Fibroblast of skin of back (primary cell): Measurements from ENCODE around the gene VPS37B. TPM values are rescaled to one million over a fixed set of nuclear protein-coding genes. Genes with fewer than 3 reads are reported as not detected.

ENCODE experiments used
- DNase-seq: peaks from one replicate; pipeline ENCODE4 v3.0.0-alpha.2; 2013
- polyA plus RNA-seq, 2 experiments: library from polyadenylated mRNA; unstranded; fragments of 120-200 nt; gene quantifications; one replicate each; pipeline ENCODE4 v1.2.1, GENCODE V29; 2013; ENCODE audit not compliant: insufficient read length in 2 of 2

The VPS37B gene
- polyA plus RNA-seq (2013, experiment 1 of 2; ENCODE audit: insufficient read length): 35.1 TPM
- 26.8 TPM for polyA plus RNA-seq (2013, experiment 2 of 2; ENCODE audit: insufficient read length)

- DNase-seq: peak; percentile 87
These were observed at the start of gene VPS37B for GRCh38 chr12:122895704-122896636. Gene VPS37B (minus strand): TSS chr12:122896124. CDS start chr12:122896062, 62 bp downstream.

GRCh38 chr12:122944605-122945592, 49.0 kb upstream of the VPS37B start:
- DNase-seq: peak; percentile 20

GRCh38 chr12:122943196-122943595, 47.3 kb upstream of the VPS37B start:
- no peak for DNase-seq

- peak; percentile 33 for DNase-seq
These were observed 46.7 kb upstream of the VPS37B start for GRCh38 chr12:122942637-122943036.

- peak; percentile 50 for DNase-seq
These were observed 45.4 kb upstream of the VPS37B start for GRCh38 chr12:122941351-122941750.

- no peak for DNase-seq
These were observed 43.2 kb upstream of the VPS37B start for GRCh38 chr12:122939125-122939524.

- no peak for DNase-seq
These were observed 41.7 kb upstream of the VPS37B start for GRCh38 chr12:122937622-122938091.

GRCh38 chr12:122935318-122935717, 39.4 kb upstream of the VPS37B start:
- no peak for DNase-seq

- no peak for DNase-seq
These were observed 38.8 kb upstream of the VPS37B start for GRCh38 chr12:122934722-122935121.

GRCh38 chr12:122932207-122932606, 36.3 kb upstream of the VPS37B start:
- no peak for DNase-seq

- no peak for DNase-seq
These were observed 33.9 kb upstream of the VPS37B start for GRCh38 chr12:122929812-122930211.

GRCh38 chr12:122929148-122929538, 33.2 kb upstream of the VPS37B start:
- no peak for DNase-seq

GRCh38 chr12:122928404-122929147, 32.7 kb upstream of the VPS37B start:
- no peak for DNase-seq

GRCh38 chr12:122927756-122928403, 32.0 kb upstream of the VPS37B start:
- no peak for DNase-seq

- DNase-seq: no peak
These were observed 26.0 kb upstream of the VPS37B start for GRCh38 chr12:122921917-122922316.

- no peak for DNase-seq
These were observed 24.8 kb upstream of the VPS37B start for GRCh38 chr12:122920687-122921086.

- peak; percentile 70 for DNase-seq
These were observed 22.9 kb upstream of the VPS37B start for GRCh38 chr12:122918827-122919226.

- DNase-seq: peak; percentile 51
These were observed 21.7 kb upstream of the VPS37B start for GRCh38 chr12:122917507-122918121.

- peak; percentile 15 for DNase-seq
These were observed 13.7 kb upstream of the VPS37B start for GRCh38 chr12:122909442-122910288.

- DNase-seq: no peak
These were observed 13.0 kb upstream of the VPS37B start for GRCh38 chr12:122908915-122909314.
